Measurements from ENCODE around the gene APOE.
A peak's percentile ranks its signal among the peaks of the same experiment; 100 is the strongest.
"Not testable (repeated sequence)": the region's sequence is repeated elsewhere in the genome, so short reads cannot be mapped to it uniquely, and the experiment has no call there.

Gene APOE

GRCh38 chr19:44909775-44910174 lies 4.2 kb downstream of the APOE start:
- DNase-seq (ENCODE audit: extremely low spot score), result no peak
- POLR2A ChIA-PET, result interaction anchor here (1.0 to 2.9 kb wide), 3 partner anchors 40 to 48 kb away, joined by 3 to 17 read pairs (median 3); partner anchors contain the start of gene CLPTM1

GRCh38 chr19:44911896-44912295 lies 6.3 kb downstream of the APOE start:
- CTCF ChIA-PET; DNase-seq (ENCODE audit: extremely low spot score): not testable (repeated sequence)
- POLR2A ChIA-PET, result interaction anchor here (1.0 to 2.9 kb wide), 3 partner anchors 11 to 43 kb away, joined by 3 to 17 read pairs (median 4); partner anchors contain the start of genes APOC2 and CLPTM1

More at GRCh38 chr19:44909775-44910174, 4.2 kb downstream of the APOE start:
- TF ChIP-seq TARDBP (IDR thresholded peaks at IDR 0.05) (no peak), PKNOX1 (IDR thresholded peaks at IDR 0.05) (no peak), SP1 (IDR thresholded peaks at IDR 0.05) (no peak)
- CTCF ChIA-PET, result no interaction called here

- no peak for DNase-seq (ENCODE audit: extremely low spot score)
- ChIA-PET CTCF (interaction anchor here (0.9 kb wide), 1 partner anchor 116 kb away, joined by 3 read pairs; no protein-coding TSS in a partner anchor), POLR2A (interaction anchor here (0.7 kb wide), 1 partner anchor 42 kb away, joined by 3 read pairs; the partner anchor contains the start of gene CLPTM1)
- TF ChIP-seq FOXM1 (IDR thresholded peaks at IDR 0.05; ENCODE audit: borderline replicate concordance) (no peak), BHLHE40 (IDR thresholded peaks at IDR 0.05; ENCODE audit: borderline replicate concordance) (no peak)
Observed at GRCh38 chr19:44912854-44913253, 7.3 kb downstream of the APOE start.

GRCh38 chr19:44913512-44914432 lies 8.2 kb downstream of the APOE start:
- CTCF ChIA-PET, result interaction anchor here (0.9 kb wide), 1 partner anchor 117 kb away, joined by 3 read pairs; no protein-coding TSS in a partner anchor
- not testable (repeated sequence) for DNase-seq (ENCODE audit: extremely low spot score)

GRCh38 chr19:44914433-44915206 lies 9.0 kb downstream of the APOE start, which contains the start of gene APOC1:
Gene APOC1 (plus strand): TSS chr19:44914608. CDS start chr19:44914892, 284 bp downstream.
- TF ChIP-seq L3MBTL2 (conservative IDR thresholded peaks at IDR 0.05), result peak; percentile 61
- ChIA-PET POLR2A (interaction anchor here (0.6 to 1.5 kb wide), 7 partner anchors 9 to 238 kb away, joined by 3 to 7 read pairs (median 4); partner anchors contain the start of genes APOE and CLPTM1), CTCF (interaction anchor here (0.8 kb wide), 2 partner anchors 21 to 131 kb away, joined by 3 read pairs; no protein-coding TSS in a partner anchor)
- peak; percentile 95 for DNase-seq (ENCODE audit: extremely low spot score)

More at GRCh38 chr19:44913512-44914432, 8.2 kb downstream of the APOE start:
- POLR2A ChIA-PET, result interaction anchor here (0.7 to 1.5 kb wide), 3 partner anchors 8 to 41 kb away, joined by 3 to 4 read pairs (median 3); partner anchors contain the start of genes APOE and CLPTM1

- DNase-seq (ENCODE audit: extremely low spot score), result no peak
- no peak for TF ChIP-seq LEF1 (IDR thresholded peaks at IDR 0.05; ENCODE audit: borderline replicate concordance)
- no peak for TF ChIP-seq FOXA1 (IDR thresholded peaks at IDR 0.05)
- no peak for TF ChIP-seq PKNOX1 (IDR thresholded peaks at IDR 0.05)
- no peak for TF ChIP-seq ELF4 (IDR thresholded peaks at IDR 0.05)
- no peak for TF ChIP-seq CTBP1 (IDR thresholded peaks at IDR 0.05; ENCODE audit: borderline replicate concordance)
- TF ChIP-seq FOXM1 (IDR thresholded peaks at IDR 0.05; ENCODE audit: borderline replicate concordance), result no peak
- no peak for TF ChIP-seq NFRKB (IDR thresholded peaks at IDR 0.05)
- no peak for TF ChIP-seq BHLHE40 (IDR thresholded peaks at IDR 0.05; ENCODE audit: borderline replicate concordance)
- TF ChIP-seq TARDBP (IDR thresholded peaks at IDR 0.05), result no peak
- TF ChIP-seq ARNT (IDR thresholded peaks at IDR 0.05), result no peak
- TF ChIP-seq L3MBTL2 (conservative IDR thresholded peaks at IDR 0.05), result no peak
- no peak for TF ChIP-seq SP1 (IDR thresholded peaks at IDR 0.05)
- no peak for TF ChIP-seq HDGF (IDR thresholded peaks at IDR 0.05; ENCODE audit: borderline replicate concordance)
- no peak for TF ChIP-seq SUZ12 (IDR thresholded peaks at IDR 0.05)
- no peak for TF ChIP-seq FOXK2 (IDR thresholded peaks at IDR 0.05)
- no peak for TF ChIP-seq ZNF384 (IDR thresholded peaks at IDR 0.05)
- ChIA-PET CTCF (no interaction called here), POLR2A (no interaction called here)
Observed at GRCh38 chr19:44924243-44924725, 18.7 kb downstream of the APOE start.
